ENCODE results near the gene PLEKHG2. TPM values are rescaled to one million over a fixed set of nuclear protein-coding genes. Genes with fewer than 3 reads are reported as not detected.
"Not testable (repeated sequence)": the region's sequence is repeated elsewhere in the genome, so short reads cannot be mapped to it uniquely, and the experiment has no call there.

The PLEKHG2 gene
- total and polyA plus RNA-seq, 2 donors from 2014 or later: 8.5 to 29.7 TPM

DNA sequence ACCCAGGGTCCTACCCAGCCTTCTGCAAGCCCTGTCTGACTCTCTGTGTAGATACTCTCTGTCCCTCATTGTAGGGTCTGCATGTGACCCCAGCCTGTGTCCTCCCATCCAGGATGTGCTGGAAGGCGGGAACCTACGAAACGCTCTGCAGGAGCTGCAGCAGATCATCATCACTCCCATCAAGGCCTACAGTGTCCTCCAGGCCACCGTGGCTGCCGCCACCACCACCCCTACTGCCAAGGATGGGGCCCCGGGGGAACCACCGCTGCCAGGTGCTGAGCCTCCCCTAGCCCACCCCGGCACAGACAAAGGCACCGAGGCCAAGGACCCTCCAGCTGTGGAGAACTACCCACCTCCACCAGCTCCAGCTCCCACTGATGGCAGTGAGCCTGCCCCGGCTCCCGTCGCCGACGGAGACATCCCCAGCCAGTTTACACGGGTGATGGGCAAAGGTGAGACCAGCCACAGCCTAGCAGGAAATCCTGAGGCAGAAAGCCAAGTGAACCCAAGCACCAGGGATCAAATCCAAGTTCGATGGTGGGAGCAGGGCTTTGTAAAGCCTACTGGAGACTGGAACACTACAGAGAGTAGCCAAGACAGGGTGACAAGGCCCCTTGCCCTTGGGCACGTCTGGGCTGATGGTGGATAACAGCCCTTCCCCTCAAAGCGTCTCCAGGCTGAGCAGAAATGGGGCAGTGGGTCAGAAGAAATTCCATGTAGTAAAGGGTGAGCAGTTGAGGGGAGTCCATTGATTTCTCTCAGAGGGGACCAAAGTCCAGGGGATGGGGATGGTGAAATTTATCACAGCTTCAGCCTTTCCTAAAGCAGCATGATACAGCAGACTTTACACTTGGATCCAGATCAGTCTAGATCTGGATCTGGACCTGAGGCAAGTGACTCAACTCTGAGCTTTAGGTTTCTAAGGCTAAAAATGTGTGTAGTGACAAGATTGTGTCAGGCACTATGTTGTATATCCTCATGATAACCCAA is 34.8 kb upstream of the PLEKHG2 start:
- peaks cover 0 to 12% (median 10%) of the 10 kb centered on the region in 3 donors for H3K4me1 ChIP-seq (ENCODE audit: control insufficient read depth in 2 of 3, insufficient read depth in 2 of 3, low read depth in 1 of 3, low read length in 3 of 3)
- no peaks in the 10 kb centered on the region for H3K27me3 ChIP-seq (ENCODE audit: control insufficient read depth, insufficient read depth, low read length)
- H3K4me3 ChIP-seq (ENCODE audit: low read length in 3 of 3): no peak overlapping the region
- intact Hi-C loops (cut with DNase I): no loop called here
- DNase-seq (no peak), FAIRE-seq (no peak)
- no peaks in the 10 kb centered on the region for H3K9me3 ChIP-seq (ENCODE audit: control insufficient read depth in 2 of 3, insufficient read depth in 1 of 3, low read length in 3 of 3)
- H3K27ac ChIP-seq (ENCODE audit: low read depth in 2 of 2, low read length in 2 of 2): no peak overlapping the region
- no peak for TF ChIP-seq CTCF (IDR thresholded peaks at IDR 0.05; ENCODE audit: borderline replicate concordance, extremely low read depth, insufficient read depth)
- no peak overlapping the region for H3K9ac ChIP-seq (ENCODE audit: low read length in 3 of 3)
- H3K36me3 ChIP-seq (ENCODE audit: control insufficient read depth in 2 of 3, insufficient read depth in 3 of 3, low read length in 3 of 3): peaks cover 5 to 70% (median 54%) of the 10 kb centered on the region in 3 donors

DNA sequence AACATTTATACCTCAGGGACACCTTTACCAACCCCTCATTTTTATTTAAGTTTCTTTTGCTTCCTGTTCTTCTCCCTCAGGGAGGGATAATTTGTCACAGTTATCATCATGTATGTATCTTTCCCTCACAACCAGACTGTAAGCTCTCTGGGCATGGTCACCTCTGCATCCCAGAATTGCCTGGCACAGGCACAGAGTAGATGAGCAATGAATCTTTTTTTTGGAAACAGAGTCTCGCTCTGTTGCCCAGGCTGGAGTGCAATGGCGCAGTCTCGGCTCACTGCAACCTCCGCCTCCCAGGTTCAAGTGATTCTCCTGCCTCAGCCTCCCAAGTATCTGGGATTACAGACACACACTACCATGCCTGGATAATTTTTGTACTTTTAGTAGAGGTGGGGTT is 33.1 kb upstream of the PLEKHG2 start:
- intact Hi-C loops (cut with DNase I); FAIRE-seq: not testable (repeated sequence)

GRCh38 chr19:39379865-39380396 is 32.5 kb upstream of the PLEKHG2 start:
- TF ChIP-seq CTCF (IDR thresholded peaks at IDR 0.05; ENCODE audit: borderline replicate concordance, extremely low read depth, insufficient read depth): no peak
- no peaks in the 10 kb centered on the region for H3K9me3 ChIP-seq (ENCODE audit: control insufficient read depth in 2 of 3, insufficient read depth in 1 of 3, low read length in 3 of 3)
- no peaks in the 10 kb centered on the region for H3K27me3 ChIP-seq (ENCODE audit: control insufficient read depth, insufficient read depth, low read length)
- no peak overlapping the region for H3K9ac ChIP-seq (ENCODE audit: low read length in 3 of 3)
- intact Hi-C loops (cut with DNase I): no loop called here
- FAIRE-seq (no peak), DNase-seq (no peak)
- no peak overlapping the region for H3K27ac ChIP-seq (ENCODE audit: low read depth in 2 of 2, low read length in 2 of 2)
- H3K36me3 ChIP-seq (ENCODE audit: control insufficient read depth in 2 of 3, insufficient read depth in 3 of 3, low read length in 3 of 3): peaks cover 3 to 76% (median 57%) of the 10 kb centered on the region in 3 donors
- H3K4me3 ChIP-seq (ENCODE audit: low read length in 3 of 3): no peak overlapping the region
- peaks cover 0 to 4% (median 0%) of the 10 kb centered on the region in 3 donors for H3K4me1 ChIP-seq (ENCODE audit: control insufficient read depth in 2 of 3, insufficient read depth in 2 of 3, low read depth in 1 of 3, low read length in 3 of 3)

More for the DNA sequence above, 33.1 kb upstream of the PLEKHG2 start:
- not testable (repeated sequence) for H3K27ac ChIP-seq (ENCODE audit: low read depth in 2 of 2, low read length in 2 of 2); H3K9me3 ChIP-seq (ENCODE audit: control insufficient read depth in 2 of 3, insufficient read depth in 1 of 3, low read length in 3 of 3); DNase-seq; H3K9ac ChIP-seq (ENCODE audit: low read length in 3 of 3); H3K4me3 ChIP-seq (ENCODE audit: low read length in 3 of 3); H3K27me3 ChIP-seq (ENCODE audit: control insufficient read depth, insufficient read depth, low read length); H3K4me1 ChIP-seq (ENCODE audit: control insufficient read depth in 2 of 3, insufficient read depth in 2 of 3, low read depth in 1 of 3, low read length in 3 of 3)
- peaks cover 3 to 78% (median 57%) of the 10 kb centered on the region in 3 donors for H3K36me3 ChIP-seq (ENCODE audit: control insufficient read depth in 2 of 3, insufficient read depth in 3 of 3, low read length in 3 of 3)

Measured in kidney (tissue), 14 donors.